Liver (tissue), 9 donors: ENCODE results near the gene TNFRSF13B. TPM values are rescaled to one million over a fixed set of nuclear protein-coding genes. Genes with fewer than 3 reads are reported as not detected.
A peak's percentile ranks its signal among the peaks of the same experiment; 100 is the strongest.

ENCODE experiments used
- DNase-seq: peaks from one replicate; pipeline ENCODE4 v3.0.0-alpha.2; 2017; ENCODE audit warnings: low spot score
- H3K27ac ChIP-seq, 2 donors: one replicate each; pipeline ENCODE4 v1.7.0; 2013; ENCODE audit warnings: inconsistent platforms in 2 of 2, low read length in 2 of 2, control low read depth in 1 of 2, low read depth in 1 of 2, mild to moderate bottlenecking in 1 of 2
- H3K27me3 ChIP-seq, 4 donors: one replicate each; pipeline versions ENCODE4 v1.6.1 to v1.7.0; 2013; ENCODE audit warnings: low read length in 3 of 4, inconsistent platforms in 1 of 4, mild to moderate bottlenecking in 1 of 4, moderate library complexity in 1 of 4; ENCODE audit not compliant: control insufficient read depth in 4 of 4, insufficient read depth in 4 of 4
- H3K36me3 ChIP-seq, 4 donors: one replicate each; pipeline versions ENCODE4 v1.6.1 to v1.7.0; 2013; ENCODE audit warnings: low read length in 3 of 4, mild to moderate bottlenecking in 3 of 4, low read depth in 1 of 4, moderate library complexity in 1 of 4; ENCODE audit not compliant: control insufficient read depth in 4 of 4, insufficient read depth in 3 of 4
- H3K4me1 ChIP-seq, 4 donors: one replicate each; pipeline versions ENCODE4 v1.6.1 to v1.7.0; 2013; ENCODE audit warnings: low read length in 3 of 4, mild to moderate bottlenecking in 3 of 4, moderate library complexity in 1 of 4; ENCODE audit not compliant: control insufficient read depth in 4 of 4, insufficient read depth in 4 of 4
- H3K4me3 ChIP-seq, 3 donors: one replicate each; pipeline versions ENCODE4 v1.6.1 to v1.7.0; 2013; ENCODE audit warnings: low read length in 3 of 3, control low read depth in 1 of 3, low read depth in 1 of 3, mild to moderate bottlenecking in 1 of 3
- H3K9ac ChIP-seq, 2 donors: one replicate each; pipeline ENCODE4 v1.7.0; 2013; ENCODE audit warnings: low read length in 2 of 2, mild to moderate bottlenecking in 2 of 2, moderate library complexity in 2 of 2, control low read depth in 1 of 2, low read depth in 1 of 2
- H3K9me3 ChIP-seq, 4 donors: one replicate each; pipeline versions ENCODE4 v1.6.1 to v1.7.0; 2013; ENCODE audit warnings: low read length in 3 of 4; ENCODE audit not compliant: control insufficient read depth in 4 of 4
- ATF3 ChIP-seq: IDR thresholded peaks from 2 replicates; pipeline ENCODE4 v1.6.1; 2016; ENCODE audit warnings: antibody characterized with exemption
- CTCF ChIP-seq: fragments of 150-350 bp; IDR thresholded peaks from 2 replicates; pipeline ENCODE4 v1.5.1; 2017; ENCODE audit warnings: improper control_type of control experiment, low read depth, low read length; ENCODE audit not compliant: missing input control
- EGR1 ChIP-seq, 2 donors: IDR thresholded peaks; 2 replicates each; pipeline ENCODE4 v1.6.1; 2016 to 2018; ENCODE audit warnings: antibody characterized with exemption in 2 of 2, low read depth in 2 of 2
- FOXA1 ChIP-seq: IDR thresholded peaks from 2 replicates; pipeline ENCODE4 v1.6.1; 2016; ENCODE audit warnings: antibody characterized with exemption
- FOXA2 ChIP-seq: IDR thresholded peaks from 2 replicates; pipeline ENCODE4 v1.6.1; 2016; ENCODE audit warnings: antibody characterized with exemption
- GABPA ChIP-seq, 2 donors: IDR thresholded peaks in 1 of 2; conservative IDR thresholded peaks in 1 of 2; 2 replicates each; pipeline ENCODE4 v1.6.1; 2016; ENCODE audit warnings: antibody characterized with exemption in 2 of 2, mild to moderate bottlenecking in 1 of 2, moderate library complexity in 1 of 2
- HNF4A ChIP-seq, 2 donors: conservative IDR thresholded peaks; 2 replicates each; pipeline ENCODE4 v1.6.1; 2016; ENCODE audit warnings: antibody characterized with exemption in 2 of 2, mild to moderate bottlenecking in 2 of 2
- HNF4G ChIP-seq: IDR thresholded peaks from 2 replicates; pipeline ENCODE4 v1.6.1; 2016; ENCODE audit warnings: antibody characterized with exemption
- JUND ChIP-seq, 2 donors: IDR thresholded peaks; 2 replicates each; pipeline ENCODE4 v1.6.1; 2016; ENCODE audit warnings: antibody characterized with exemption in 2 of 2
- MAX ChIP-seq: IDR thresholded peaks from 2 replicates; pipeline ENCODE4 v1.6.1; 2016; ENCODE audit warnings: antibody characterized with exemption
- NR2F2 ChIP-seq: IDR thresholded peaks from 2 replicates; pipeline ENCODE4 v1.6.1; 2016; ENCODE audit warnings: antibody characterized with exemption
- RAD21 ChIP-seq, 2 donors: IDR thresholded peaks; 2 replicates each; pipeline ENCODE4 v1.6.1; 2016; ENCODE audit warnings: antibody characterized with exemption in 2 of 2, mild to moderate bottlenecking in 2 of 2
- REST ChIP-seq: IDR thresholded peaks from 2 replicates; pipeline ENCODE4 v1.6.1; 2016; ENCODE audit warnings: antibody characterized with exemption, mild to moderate bottlenecking
- RXRA ChIP-seq, 2 donors: IDR thresholded peaks; 2 replicates each; pipeline ENCODE4 v1.6.1; 2017 to 2018; ENCODE audit warnings: antibody characterized with exemption in 2 of 2, mild to moderate bottlenecking in 1 of 2
- SP1 ChIP-seq: IDR thresholded peaks from 2 replicates; pipeline ENCODE4 v1.6.1; 2018; ENCODE audit warnings: antibody characterized with exemption, mild to moderate bottlenecking
- TAF1 ChIP-seq: conservative IDR thresholded peaks from 2 replicates; pipeline ENCODE4 v1.6.1; 2016; ENCODE audit warnings: antibody characterized with exemption, mild to moderate bottlenecking
- YY1 ChIP-seq: IDR thresholded peaks from 2 replicates; pipeline ENCODE4 v1.6.1; 2016; ENCODE audit warnings: antibody characterized with exemption, mild to moderate bottlenecking
- ZBTB33 ChIP-seq: IDR thresholded peaks from 2 replicates; pipeline ENCODE4 v1.6.1; 2016; ENCODE audit warnings: antibody characterized with exemption
- WGBS: extraction: QIAGEN DNeasy Blood & Tissue Kit; methylation state at CpG from one replicate; pipeline ENCODE4 v1.1.7; 2013; 5-methylcytosine and 5-hydroxymethylcytosine counted together
- polyA plus RNA-seq, 2 donors: library from polyadenylated mRNA; stranded (reverse) in 1 of 2; unstranded in 1 of 2; fragments of 200-250 nt in 1 of 2; fragments of >200 nt in 1 of 2; fragmentation: Nextera tagmentation in 1 of 2; extraction: Ambion mirVana in 1 of 2; gene quantifications; one replicate each; pipeline versions ENCODE4 v1.2.1 to v1.2.3, GENCODE V29; 2013 to 2015
- total RNA-seq, 2 donors: library from RNA; depleted of rRNA; stranded (reverse); fragments of >200 nt; gene quantifications; one replicate each; pipeline ENCODE4 v1.2.3, GENCODE V29; 2014
- donor health status: healthy.
- donor health status: healthy.
- donor health status: healthy.
- donor health status: healthy.
- donor health status: healthy.

Gene TNFRSF13B
- total and polyA plus RNA-seq, 4 donors = 0.17 to 0.26 TPM; not detected in 2

- TF ChIP-seq RAD21 (IDR thresholded peaks at IDR 0.05) (no peak), ZBTB33 (no peak), FOXA1 (no peak), NR2F2 (no peak), HNF4A (conservative IDR thresholded peaks at IDR 0.05) (no peak)
Measured at GRCh38 chr17:17019430-17019762, 47.5 kb upstream of the TNFRSF13B start (continued).

GRCh38 chr17:17018612-17019429 lies 46.9 kb upstream of the TNFRSF13B start:
- Histone ChIP-seq H3K4me1 (no peaks in the 10 kb centered on the region), H3K4me3 (no peak overlapping the region), H3K9ac (no peak overlapping the region), H3K9me3 (no peaks in the 10 kb centered on the region), H3K36me3 (no peaks in the 10 kb centered on the region), H3K27ac (no peak overlapping the region), H3K27me3 (no peaks in the 10 kb centered on the region)
- no peak for TF ChIP-seq NR2F2
- TF ChIP-seq SP1 = peak; percentile 65
- 88% methylated on average over 10 of the region's 10 CpGs for WGBS
- no peak for DNase-seq

GRCh38 chr17:17018021-17018441 lies 46.1 kb upstream of the TNFRSF13B start:
- Histone ChIP-seq H3K4me1 (no peaks in the 10 kb centered on the region), H3K36me3 (no peaks in the 10 kb centered on the region), H3K27me3 (no peaks in the 10 kb centered on the region), H3K9me3 (no peaks in the 10 kb centered on the region), H3K4me3 (no peak overlapping the region), H3K9ac (no peak overlapping the region), H3K27ac (no peak overlapping the region)
- 83% methylated on average over 11 of the region's 11 CpGs for WGBS
- DNase-seq = no peak
- TF ChIP-seq MAX (no peak), SP1 (no peak), YY1 (no peak), RAD21 (IDR thresholded peaks at IDR 0.05) (no peak), NR2F2 (no peak), JUND (IDR thresholded peaks at IDR 0.05) (no peak), REST (no peak), FOXA1 (no peak), EGR1 (IDR thresholded peaks at IDR 0.05; ENCODE audit: low read depth in 2 of 2) (no peak), ATF3 (no peak), HNF4A (conservative IDR thresholded peaks at IDR 0.05) (no peak), GABPA (IDR thresholded peaks at IDR 0.05 in 1 of 2, conservative IDR thresholded peaks at IDR 0.05 in 1 of 2) (no peak), FOXA2 (no peak), ZBTB33 (no peak), CTCF (no peak), RXRA (IDR thresholded peaks at IDR 0.05) (no peak), HNF4G (no peak), TAF1 (no peak)
